Prostate gland (tissue), 2 donors: ENCODE results near the gene TMEM181.
A peak's percentile ranks its signal among the peaks of the same experiment; 100 is the strongest.

Source experiments
- POLR2A ChIP-seq: fragments of 450-650 bp; IDR thresholded peaks from one replicate; pipeline ENCODE4 v1.6.1; 2016; ENCODE audit warnings: antibody characterized with exemption, mild to moderate bottlenecking
- TF ChIP-seq, protein P1 (sequence below), 4 experiments: fragments of 200-600 bp in 2 of 4; fragments of 450-650 bp in 2 of 4; sonication (generic) in 2 of 4; IDR thresholded peaks; 1 replicate in 3 of 4; 2 replicates in 1 of 4; pipeline ENCODE4 v1.5.1; 2016 to 2019; ENCODE audit warnings: antibody characterized with exemption in 4 of 4, mild to moderate bottlenecking in 2 of 4, moderate library complexity in 2 of 4

DNA sequence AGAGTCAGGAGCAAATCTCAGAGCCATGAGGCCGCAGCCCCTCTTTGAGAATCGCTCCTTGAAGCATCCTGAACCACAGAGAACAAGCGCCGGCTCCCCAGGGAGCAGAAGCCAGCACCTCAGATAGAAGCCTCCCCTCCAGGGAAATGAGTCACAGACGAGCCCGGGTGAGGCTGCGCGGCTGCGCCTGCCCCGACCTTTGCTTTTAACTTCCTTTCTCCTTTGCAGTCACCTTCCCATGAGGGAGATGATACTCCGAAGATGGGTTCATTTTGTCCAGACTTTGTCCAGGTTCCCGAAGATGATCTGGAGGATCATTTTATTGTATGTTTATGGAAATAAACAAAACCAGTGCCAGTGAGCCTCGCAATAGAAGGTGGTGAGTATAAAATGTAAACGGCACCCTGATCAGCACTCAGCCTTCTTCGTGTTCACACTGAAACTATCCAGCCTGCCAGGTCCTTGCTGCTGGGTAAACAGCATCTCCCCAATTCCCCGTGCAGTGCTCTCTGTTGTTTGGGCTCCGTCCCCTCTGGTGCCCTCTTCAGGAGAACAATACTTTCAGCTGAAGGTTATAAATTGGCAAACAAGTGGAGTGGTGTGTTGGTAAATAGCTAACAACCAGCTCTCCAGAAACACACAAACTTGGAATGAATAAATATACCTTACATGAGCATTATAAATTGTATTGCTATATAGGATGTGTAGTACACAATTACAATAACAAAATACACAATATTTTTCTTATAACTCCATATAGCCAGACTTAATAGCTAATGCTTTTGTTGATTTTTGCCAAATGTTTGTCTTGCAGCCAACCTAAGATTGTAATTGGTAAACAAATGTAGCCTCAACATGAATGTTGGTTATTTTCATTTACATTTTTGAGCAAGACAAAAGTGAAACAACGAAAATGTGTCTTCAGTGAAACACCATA is 41.4 kb upstream of the TMEM181 start:
- TF ChIP-seq POLR2A: no peak
- TF ChIP-seq, protein P1, sequence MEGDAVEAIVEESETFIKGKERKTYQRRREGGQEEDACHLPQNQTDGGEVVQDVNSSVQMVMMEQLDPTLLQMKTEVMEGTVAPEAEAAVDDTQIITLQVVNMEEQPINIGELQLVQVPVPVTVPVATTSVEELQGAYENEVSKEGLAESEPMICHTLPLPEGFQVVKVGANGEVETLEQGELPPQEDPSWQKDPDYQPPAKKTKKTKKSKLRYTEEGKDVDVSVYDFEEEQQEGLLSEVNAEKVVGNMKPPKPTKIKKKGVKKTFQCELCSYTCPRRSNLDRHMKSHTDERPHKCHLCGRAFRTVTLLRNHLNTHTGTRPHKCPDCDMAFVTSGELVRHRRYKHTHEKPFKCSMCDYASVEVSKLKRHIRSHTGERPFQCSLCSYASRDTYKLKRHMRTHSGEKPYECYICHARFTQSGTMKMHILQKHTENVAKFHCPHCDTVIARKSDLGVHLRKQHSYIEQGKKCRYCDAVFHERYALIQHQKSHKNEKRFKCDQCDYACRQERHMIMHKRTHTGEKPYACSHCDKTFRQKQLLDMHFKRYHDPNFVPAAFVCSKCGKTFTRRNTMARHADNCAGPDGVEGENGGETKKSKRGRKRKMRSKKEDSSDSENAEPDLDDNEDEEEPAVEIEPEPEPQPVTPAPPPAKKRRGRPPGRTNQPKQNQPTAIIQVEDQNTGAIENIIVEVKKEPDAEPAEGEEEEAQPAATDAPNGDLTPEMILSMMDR (IDR thresholded peaks at IDR 0.05): peak; percentile 9 to 65 (median 52)
